ENCODE results near the gene MIF4GD.
"Not testable (repeated sequence)": the region's sequence is repeated elsewhere in the genome, so short reads cannot be mapped to it uniquely, and the experiment has no call there.

Gene MIF4GD

GRCh38 chr17:75301502-75302206 lies 30.6 kb upstream of the MIF4GD start:
- Histone ChIP-seq H3K36me3 (no peaks in the 10 kb centered on the region), H3K27ac (no peak overlapping the region), H3K27me3 (no peaks in the 10 kb centered on the region), H3K9me3 (no peaks in the 10 kb centered on the region), H3K4me3 (no peak overlapping the region), H3K4me1 (no peaks in the 10 kb centered on the region)
- no peak for TF ChIP-seq CTCF (IDR thresholded peaks at IDR 0.05)
- intact Hi-C loops (cut with DNase I; ENCODE audit: low total_unique reads): no loop called here
- no peak for DNase-seq

DNA sequence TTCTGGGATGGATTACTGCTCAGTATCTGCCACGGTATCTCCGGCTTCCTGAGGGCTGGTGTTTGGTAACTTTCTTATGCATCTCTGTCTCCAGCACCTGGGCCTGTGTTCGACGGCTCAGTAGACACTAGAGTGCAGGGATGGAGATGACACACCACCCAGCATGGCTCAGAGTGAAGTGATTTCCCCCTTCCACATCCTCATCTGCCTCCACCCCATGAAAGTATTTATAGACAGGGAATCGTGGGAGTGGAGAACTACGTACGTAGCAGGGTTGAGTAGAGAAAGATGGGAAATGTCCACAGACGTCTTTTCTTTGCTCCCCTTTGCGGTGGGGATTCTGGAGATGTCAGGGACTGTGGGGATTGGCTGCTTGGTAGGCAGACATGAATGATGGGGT lies 30.0 kb upstream of the MIF4GD start:
- DNase-seq: no peak
- H3K4me1 ChIP-seq: no peaks in the 10 kb centered on the region
- intact Hi-C loops (cut with DNase I; ENCODE audit: low total_unique reads): no loop called here
- H3K27me3 ChIP-seq: no peaks in the 10 kb centered on the region
- H3K36me3 ChIP-seq: no peaks in the 10 kb centered on the region
- TF ChIP-seq CTCF (IDR thresholded peaks at IDR 0.05): no peak
- H3K27ac ChIP-seq: no peak overlapping the region
- H3K4me3 ChIP-seq: no peak overlapping the region
- no peaks in the 10 kb centered on the region for H3K9me3 ChIP-seq

DNA sequence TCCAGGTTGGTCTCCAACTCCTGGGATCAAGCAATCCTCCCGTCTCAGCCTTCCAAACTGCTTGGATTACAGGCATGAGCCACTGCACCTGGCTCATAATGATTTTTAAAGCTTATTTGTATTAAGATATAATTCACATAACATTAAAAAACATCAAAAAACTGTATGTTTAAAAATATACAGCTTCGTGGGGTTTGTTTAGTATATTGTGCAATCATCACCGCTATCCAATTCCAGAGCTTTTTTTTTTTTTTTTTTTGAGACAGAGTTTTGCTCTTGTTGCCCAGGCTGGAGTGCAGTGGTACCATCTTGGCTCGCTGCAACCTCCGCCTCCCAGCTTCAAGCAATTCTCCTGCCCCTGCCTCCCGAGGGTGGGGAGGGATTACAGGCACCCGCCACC lies 29.2 kb upstream of the MIF4GD start:
- no peaks in the 10 kb centered on the region for H3K27me3 ChIP-seq
- H3K9me3 ChIP-seq: no peaks in the 10 kb centered on the region
- H3K27ac ChIP-seq: no peak overlapping the region
- no peaks in the 10 kb centered on the region for H3K4me1 ChIP-seq
- intact Hi-C loops (cut with DNase I; ENCODE audit: low total_unique reads): no loop called here
- TF ChIP-seq CTCF (IDR thresholded peaks at IDR 0.05): no peak
- H3K36me3 ChIP-seq: no peaks in the 10 kb centered on the region
- no peak overlapping the region for H3K4me3 ChIP-seq
- DNase-seq: no peak

GRCh38 chr17:75295201-75296158 lies 24.4 kb upstream of the MIF4GD start:
- no peaks in the 10 kb centered on the region for H3K27me3 ChIP-seq
- H3K4me3 ChIP-seq: no peak overlapping the region
- H3K9me3 ChIP-seq: no peaks in the 10 kb centered on the region
- no peaks in the 10 kb centered on the region for H3K36me3 ChIP-seq
- no peak for DNase-seq
- intact Hi-C loops (cut with DNase I; ENCODE audit: low total_unique reads): no loop called here
- no peak for TF ChIP-seq CTCF (IDR thresholded peaks at IDR 0.05)
- H3K4me1 ChIP-seq: no peaks in the 10 kb centered on the region
- no peak overlapping the region for H3K27ac ChIP-seq

- H3K27ac ChIP-seq; H3K4me3 ChIP-seq; intact Hi-C loops (cut with DNase I; ENCODE audit: low total_unique reads); H3K4me1 ChIP-seq; H3K36me3 ChIP-seq; H3K27me3 ChIP-seq; DNase-seq; H3K9me3 ChIP-seq: not testable (repeated sequence)
These were observed 21.9 kb upstream of the MIF4GD start for GRCh38 chr17:75292810-75293448.
